NT2/D1 (cell line): ENCODE results near the gene FETUB.

Experiments
- YY1 ChIP-seq: IDR thresholded peaks from 2 replicates; pipeline ENCODE4 v1.6.1; 2011; ENCODE audit not compliant: insufficient read length, insufficient read depth
- ZNF274 ChIP-seq: IDR thresholded peaks from 2 replicates; pipeline ENCODE4 v1.6.1; 2011; ENCODE audit warnings: mild to moderate bottlenecking, low read depth, low read length

DNA sequence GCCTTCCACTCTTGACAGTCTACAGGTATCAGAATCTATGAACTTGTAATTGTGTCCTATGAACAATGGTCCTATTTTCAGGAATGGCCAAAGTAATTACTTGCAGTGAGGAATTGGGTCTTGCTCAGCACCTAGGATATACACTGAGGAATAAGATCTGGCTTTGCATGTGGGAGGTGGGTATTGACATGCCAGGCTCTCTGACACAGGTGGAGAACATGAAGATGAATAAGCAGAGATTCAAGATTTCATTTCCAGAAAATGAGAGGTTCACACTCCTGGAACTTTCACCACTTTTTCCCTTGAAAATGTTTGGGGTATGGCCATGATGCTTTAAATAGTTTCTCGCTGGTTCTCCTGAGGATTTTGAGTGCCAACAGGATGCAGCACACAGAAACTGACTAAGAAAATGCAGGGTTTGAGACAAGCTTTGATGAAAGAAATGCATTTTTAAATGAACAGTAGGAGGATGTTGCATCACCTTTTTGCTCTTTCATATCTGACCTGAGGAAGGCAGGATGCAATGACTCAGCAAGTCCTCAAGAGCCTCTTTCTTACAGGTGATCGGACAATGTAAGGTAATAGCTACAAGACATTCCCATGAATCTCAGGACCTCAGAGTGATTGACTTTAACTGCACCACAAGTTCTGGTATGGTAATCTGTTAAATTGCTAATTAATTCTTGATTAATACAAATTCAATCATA lies 29.3 kb downstream of the FETUB start:
- TF ChIP-seq ZNF274 = no peak
- TF ChIP-seq YY1 = no peak
